IMR-90 (cell line): ENCODE measurements around the gene ALDH5A1. TPM values are rescaled to one million over a fixed set of nuclear protein-coding genes. Genes with fewer than 3 reads are reported as not detected.

Experiments
- ATAC-seq: fragments of 200-7000 bp; cut with Tn5 transposase; 2 replicates; pipeline ENCODE4 v1.9.1; 2020; ENCODE audit warnings: low read depth, mild to moderate bottlenecking, moderate library complexity
- BruUV-seq: library from RNA; stranded (reverse); fragments of 400-500 nt; replicated peaks from 2 replicates; lab custom pipeline; 2021; lab: Mats Ljungman, UMichigan
- CTCF ChIA-PET: fragments of 300-600 bp; formaldehyde crosslinking; extraction: SDS; loops from one replicate; lab custom pipeline; 2021; ENCODE audit warnings: antibody characterized with exemption; lab: Yijun Ruan, JAX
- POLR2A ChIA-PET: fragments of 300-600 bp; sonication (Branson Sonifier 250); formaldehyde crosslinking; loops from one replicate; lab custom pipeline; 2022; ENCODE audit warnings: antibody characterized with exemption; ENCODE audit not compliant: unreplicated experiment; lab: Charles Lee
- DNase-seq: peaks from one replicate; pipeline ENCODE4 v3.0.0; 2013
- H2AFZ ChIP-seq: replicated peaks from 2 replicates; pipeline ENCODE3; 2013; ENCODE audit warnings: low read length, mild to moderate bottlenecking; ENCODE audit not compliant: poor library complexity
- H2AK5ac ChIP-seq: 2 replicates; pipeline ENCODE4 v1.6.1; 2013; ENCODE audit warnings: low read depth, low read length, inconsistent platforms
- H2AK9ac ChIP-seq: replicated peaks from 2 replicates; pipeline ENCODE3; 2013; ENCODE audit warnings: mild to moderate bottlenecking, low read depth, low read length, moderate library complexity; ENCODE audit not compliant: poor library complexity
- H2BK120ac ChIP-seq: 2 replicates; pipeline ENCODE4 v1.6.1; 2013; ENCODE audit warnings: low read depth, low read length, inconsistent platforms
- H2BK15ac ChIP-seq: 3 replicates; pipeline ENCODE4 v1.6.1; 2013; ENCODE audit warnings: low read depth, low read length, inconsistent platforms
- H2BK20ac ChIP-seq: 2 replicates; pipeline ENCODE4 v1.6.1; 2013; ENCODE audit warnings: low read depth, mild to moderate bottlenecking, inconsistent platforms, low read length, moderate library complexity
- H2BK5ac ChIP-seq: 2 replicates; pipeline ENCODE4 v1.6.1; 2013; ENCODE audit warnings: mild to moderate bottlenecking, low read depth, low read length, inconsistent platforms; ENCODE audit not compliant: poor library complexity, severe bottlenecking
- H3K14ac ChIP-seq: replicated peaks from 2 replicates; pipeline ENCODE4 v1.6.1; 2013; ENCODE audit warnings: low read depth, low read length, inconsistent platforms
- H3K18ac ChIP-seq: 2 replicates; pipeline ENCODE4 v1.6.1; 2013; ENCODE audit warnings: low read depth, low read length, control low read depth
- H3K23ac ChIP-seq: 2 replicates; pipeline ENCODE4 v1.6.1; 2013; ENCODE audit warnings: low read depth, low read length, inconsistent platforms
- H3K27ac ChIP-seq: 2 replicates; pipeline ENCODE4 v1.5.1; 2013; ENCODE audit warnings: mild to moderate bottlenecking, control low read depth, low read length; ENCODE audit not compliant: insufficient read depth
- H3K27me3 ChIP-seq: 2 replicates; pipeline ENCODE4 v1.6.1; 2013; ENCODE audit warnings: low read length; ENCODE audit not compliant: control insufficient read depth, insufficient read depth
- H3K36me3 ChIP-seq: 2 replicates; pipeline ENCODE4 v1.6.1; 2013; ENCODE audit warnings: low read length, mixed read lengths; ENCODE audit not compliant: control insufficient read depth, insufficient read depth
- H3K4ac ChIP-seq: 2 replicates; pipeline ENCODE4 v1.6.1; 2013; ENCODE audit warnings: low read depth, low read length, inconsistent platforms
- H3K4me1 ChIP-seq: 2 replicates; pipeline ENCODE4 v1.6.1; 2013; ENCODE audit warnings: low read length, mixed read lengths; ENCODE audit not compliant: control insufficient read depth, insufficient read depth
- H3K4me2 ChIP-seq: 2 replicates; pipeline ENCODE4 v1.6.1; 2013; ENCODE audit warnings: low read depth, mild to moderate bottlenecking, control low read depth, low read length, moderate library complexity
- H3K4me3 ChIP-seq: 2 replicates; pipeline ENCODE4 v1.5.1; 2013; ENCODE audit warnings: low read depth, mild to moderate bottlenecking, control low read depth, low read length, moderate library complexity; ENCODE audit not compliant: insufficient read depth
- H3K56ac ChIP-seq: 2 replicates; pipeline ENCODE4 v1.6.1; 2013; ENCODE audit warnings: low read length, inconsistent platforms; ENCODE audit not compliant: insufficient read depth; ENCODE audit errors: extremely low read depth
- H3K79me1 ChIP-seq, 2 experiments: 2 replicates each; pipeline ENCODE4 v1.6.1; 2013; ENCODE audit warnings: low read length in 2 of 2, inconsistent platforms in 1 of 2, low read depth in 1 of 2
- H3K9ac ChIP-seq: 2 replicates; pipeline ENCODE4 v1.6.1; 2013; ENCODE audit warnings: low read depth, low read length, control low read depth
- H3K9me1 ChIP-seq: 2 replicates; pipeline ENCODE4 v1.6.1; 2013; ENCODE audit warnings: low read length, inconsistent platforms; ENCODE audit not compliant: insufficient read depth
- H3K9me3 ChIP-seq: 2 replicates; pipeline ENCODE4 v1.6.1; 2013; ENCODE audit warnings: low read length; ENCODE audit not compliant: control insufficient read depth, insufficient read depth
- H4K20me1 ChIP-seq: 2 replicates; pipeline ENCODE4 v1.6.1; 2013; ENCODE audit warnings: low read length, inconsistent platforms; ENCODE audit not compliant: insufficient read depth
- H4K5ac ChIP-seq: 2 replicates; pipeline ENCODE4 v1.6.1; 2013; ENCODE audit warnings: mild to moderate bottlenecking, low read depth, low read length, control low read depth
- H4K8ac ChIP-seq, 2 experiments: 2 replicates each; pipeline ENCODE4 v1.6.1; 2013; ENCODE audit warnings: low read depth in 2 of 2, low read length in 2 of 2, control low read depth in 1 of 2, inconsistent platforms in 1 of 2
- H4K91ac ChIP-seq: 2 replicates; pipeline ENCODE4 v1.6.1; 2013; ENCODE audit warnings: low read depth, low read length, inconsistent platforms; ENCODE audit not compliant: insufficient read depth
- CEBPB ChIP-seq: IDR thresholded peaks from 2 replicates; pipeline ENCODE4 v1.6.1; 2012; ENCODE audit warnings: low read depth, low read length, improper control_type of control experiment
- CHD1 ChIP-seq: IDR thresholded peaks from 2 replicates; pipeline ENCODE4 v1.6.1; 2012; ENCODE audit warnings: low read depth, low read length, improper control_type of control experiment
- FOS ChIP-seq: fragments of 150-350 bp; IDR thresholded peaks from 2 replicates; pipeline ENCODE4 v1.6.1; 2016; ENCODE audit warnings: low read depth, low read length
- MAFK ChIP-seq: IDR thresholded peaks from 2 replicates; pipeline ENCODE4 v1.6.1; 2012; ENCODE audit warnings: low read depth, low read length, improper control_type of control experiment
- MAZ ChIP-seq: IDR thresholded peaks from 2 replicates; pipeline ENCODE4 v1.6.1; 2012; ENCODE audit warnings: low read depth, mild to moderate bottlenecking, low read length, improper control_type of control experiment, moderate library complexity, borderline replicate concordance
- MXI1 ChIP-seq: IDR thresholded peaks from 2 replicates; pipeline ENCODE4 v1.6.1; 2012; ENCODE audit warnings: low read depth, mild to moderate bottlenecking, low read length, moderate library complexity, borderline replicate concordance
- NFE2L2 ChIP-seq: fragments of 150-350 bp; IDR thresholded peaks from 2 replicates; pipeline ENCODE4 v1.6.1; 2016; ENCODE audit warnings: low read depth, mild to moderate bottlenecking, low read length
- POLR2A ChIP-seq: IDR thresholded peaks from 2 replicates; pipeline ENCODE4 v1.6.1; 2012; ENCODE audit warnings: mild to moderate bottlenecking, low read depth, low read length
- RAD21 ChIP-seq: IDR thresholded peaks from 2 replicates; pipeline ENCODE4 v1.6.1; 2012; ENCODE audit warnings: low read length, improper control_type of control experiment
- RCOR1 ChIP-seq: IDR thresholded peaks from 2 replicates; pipeline ENCODE4 v1.6.1; 2012; ENCODE audit warnings: mild to moderate bottlenecking, low read length, improper control_type of control experiment; ENCODE audit not compliant: insufficient replicate concordance
- RFX5 ChIP-seq: IDR thresholded peaks from 2 replicates; pipeline ENCODE4 v1.8.0; 2012; ENCODE audit warnings: low read depth, mild to moderate bottlenecking, low read length, moderate library complexity
- SMC3 ChIP-seq: fragments of 150-350 bp; IDR thresholded peaks from 2 replicates; pipeline ENCODE4 v1.6.1; 2016; ENCODE audit warnings: low read depth, mild to moderate bottlenecking, antibody characterized with exemption, low read length, moderate library complexity
- WGBS, 2 experiments: methylation state at CpG; one replicate each; pipeline versions ENCODE4 v1.1.5 to v1.1.7; 2013; ENCODE audit warnings: missing lambda C conversion rate in 2 of 2; ENCODE audit not compliant: insufficient read length in 1 of 2; ENCODE audit errors: extremely low coverage in 2 of 2; 5-methylcytosine and 5-hydroxymethylcytosine counted together
- dilution Hi-C: fragments of 300-500 bp; cut with HindIII; formaldehyde crosslinking; loops from one replicate; pipeline ENCODE4 v1.14.3; 2018; ENCODE audit warnings: low sequenced_read_pairs; ENCODE audit not compliant: unreplicated experiment
- in situ Hi-C: fragments of 300-500 bp; cut with MboI; formaldehyde crosslinking; loops from 3 replicates; pipeline ENCODE4 v1.14.3; 2019; ENCODE audit warnings: low sequenced_read_pairs, inconsistent platforms, mixed read lengths
- intact Hi-C: fragments of 100-400 bp; cut with micrococcal nuclease; formaldehyde crosslinking; loops from 2 replicates; pipeline ENCODE4 v1.10.0; 2022
- polyA plus RNA-seq, 3 experiments: library from polyadenylated mRNA; depleted of rRNA; stranded (reverse); fragments of >200 nt; gene quantifications; 2 replicates each; pipeline ENCODE4 v1.2.3, GENCODE V29; 2012; ENCODE audit warnings: low replicate concordance in 1 of 3
- total RNA-seq: library from RNA; depleted of rRNA; stranded (reverse); fragments of >200 nt; gene quantifications from 2 replicates; pipeline ENCODE4 v1.2.3, GENCODE V29; 2012
- TF ChIP-seq, protein P1 (sequence below): fragments of 150-350 bp; IDR thresholded peaks from 2 replicates; pipeline ENCODE4 v1.6.1; 2016; ENCODE audit warnings: low read depth, mild to moderate bottlenecking, low read length, moderate library complexity, borderline replicate concordance
- TF ChIP-seq, protein P2 (sequence below): fragments of 150-350 bp; IDR thresholded peaks from 2 replicates; pipeline ENCODE4 v1.6.1; 2017; ENCODE audit warnings: mild to moderate bottlenecking, antibody characterized with exemption, low read length, low read depth

Gene ALDH5A1
- total and polyA plus RNA-seq, 2 of the 4 experiments (the other 2 are of a cell fraction): 0.36 to 0.48 TPM

DNA sequence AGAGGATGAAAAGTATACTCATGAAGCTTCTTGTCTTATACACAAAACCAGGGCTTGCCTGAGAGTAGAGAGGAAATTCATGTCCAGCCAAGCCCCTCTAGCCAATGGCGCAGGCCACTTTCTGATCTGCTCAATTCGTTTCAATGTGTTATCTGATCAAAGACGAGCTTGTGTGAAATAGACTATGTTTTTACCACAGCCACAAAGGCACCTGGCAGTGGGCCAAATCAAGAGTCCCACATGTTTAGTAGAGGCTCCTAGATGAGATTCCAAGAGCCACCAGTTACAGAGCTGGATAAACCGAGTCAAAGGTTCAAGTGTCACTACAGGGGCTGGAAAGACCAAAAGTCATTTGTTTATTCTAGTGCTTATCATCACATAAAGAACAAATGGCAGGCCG, 40.3 kb upstream of the ALDH5A1 start:
- WGBS, 2 experiments: no CpG with 5 or more reads among the region's 5 CpGs
- Histone ChIP-seq H4K8ac (no peak overlapping the region), H3K27ac (no peak overlapping the region), H4K20me1 (no peaks in the 10 kb centered on the region), H2AFZ (no peak overlapping the region), H3K4me1 (no peaks in the 10 kb centered on the region), H4K91ac (no peak overlapping the region), H3K27me3 (no peaks in the 10 kb centered on the region; the same call in 1 of the 2 replicates), H3K36me3 (no peaks in the 10 kb centered on the region), H3K79me1 (no peaks in the 10 kb centered on the region), H4K5ac (no peak overlapping the region), H2BK15ac (no peak overlapping the region), H2BK120ac (no peak overlapping the region), H2AK9ac (no peak overlapping the region), H3K23ac (no peak overlapping the region), H3K14ac (no peak overlapping the region), H3K4me2 (no peak overlapping the region), H3K4ac (no peak overlapping the region), H3K56ac (no peak overlapping the region), H3K9me3 (no peaks in the 10 kb centered on the region), H2BK20ac (no peak overlapping the region), H3K9me1 (no peaks in the 10 kb centered on the region), H3K9ac (no peak overlapping the region), H3K4me3 (no peak overlapping the region), H2AK5ac (no peak overlapping the region), H3K18ac (no peak overlapping the region), H2BK5ac (no peak overlapping the region)
- intact Hi-C loops (no loop called here), dilution Hi-C loops (no loop called here), in situ Hi-C loops (no loop called here)
- ChIA-PET CTCF (no interaction called here), POLR2A (no interaction called here)
- TF ChIP-seq SMC3: no peak
- TF ChIP-seq POLR2A: no peak
- no peak for TF ChIP-seq RAD21
- TF ChIP-seq, protein P1, sequence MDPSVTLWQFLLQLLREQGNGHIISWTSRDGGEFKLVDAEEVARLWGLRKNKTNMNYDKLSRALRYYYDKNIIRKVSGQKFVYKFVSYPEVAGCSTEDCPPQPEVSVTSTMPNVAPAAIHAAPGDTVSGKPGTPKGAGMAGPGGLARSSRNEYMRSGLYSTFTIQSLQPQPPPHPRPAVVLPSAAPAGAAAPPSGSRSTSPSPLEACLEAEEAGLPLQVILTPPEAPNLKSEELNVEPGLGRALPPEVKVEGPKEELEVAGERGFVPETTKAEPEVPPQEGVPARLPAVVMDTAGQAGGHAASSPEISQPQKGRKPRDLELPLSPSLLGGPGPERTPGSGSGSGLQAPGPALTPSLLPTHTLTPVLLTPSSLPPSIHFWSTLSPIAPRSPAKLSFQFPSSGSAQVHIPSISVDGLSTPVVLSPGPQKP: no peak
- TF ChIP-seq FOS: no peak
- TF ChIP-seq RFX5: no peak
- no peak for TF ChIP-seq MAZ
- no peak for TF ChIP-seq RCOR1
- TF ChIP-seq CEBPB: no peak
- TF ChIP-seq NFE2L2: no peak
- TF ChIP-seq MXI1: no peak
- no peak for TF ChIP-seq MAFK
- TF ChIP-seq CHD1: no peak
- TF ChIP-seq, protein P2, sequence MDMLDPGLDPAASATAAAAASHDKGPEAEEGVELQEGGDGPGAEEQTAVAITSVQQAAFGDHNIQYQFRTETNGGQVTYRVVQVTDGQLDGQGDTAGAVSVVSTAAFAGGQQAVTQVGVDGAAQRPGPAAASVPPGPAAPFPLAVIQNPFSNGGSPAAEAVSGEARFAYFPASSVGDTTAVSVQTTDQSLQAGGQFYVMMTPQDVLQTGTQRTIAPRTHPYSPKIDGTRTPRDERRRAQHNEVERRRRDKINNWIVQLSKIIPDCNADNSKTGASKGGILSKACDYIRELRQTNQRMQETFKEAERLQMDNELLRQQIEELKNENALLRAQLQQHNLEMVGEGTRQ: no peak
- BruUV-seq: no TSS peak
- ATAC-seq (no peak), DNase-seq (no peak)
